K562 (cell line): ENCODE measurements around the gene NKIRAS2. TPM values are rescaled to one million over a fixed set of nuclear protein-coding genes. Genes with fewer than 3 reads are reported as not detected.
A peak's percentile ranks its signal among the peaks of the same experiment; 100 is the strongest.

Experiments used
- ATAC-seq: fragments of 200-7000 bp; cut with Tn5 transposase; 3 replicates; pipeline ENCODE4 v1.9.1; 2020; ENCODE audit warnings: moderate library complexity
- BruUV-seq: library from RNA; stranded (reverse); fragments of 400-500 nt; replicated peaks from 2 replicates; lab custom pipeline; 2021; lab: Mats Ljungman, UMichigan
- CTCF ChIA-PET: fragments of 300-600 bp; formaldehyde crosslinking; extraction: SDS; loops from one replicate; lab custom pipeline; 2021; ENCODE audit warnings: low intra/inter-chr PET ratio; lab: Yijun Ruan, JAX
- POLR2A ChIA-PET: fragments of 300-600, 350-650 bp; sonication (Branson Sonifier 250); formaldehyde crosslinking; extraction: SDS; loops from one replicate; lab custom pipeline; 2021; ENCODE audit warnings: antibody characterized with exemption, inconsistent platforms; lab: Yijun Ruan, JAX
- DNase-seq, 4 experiments: peaks; one replicate each; pipeline versions ENCODE4 v3.0.0 to v3.0.0-alpha.2; 2011 to 2018; ENCODE audit warnings: low spot score in 3 of 4, mixed read lengths in 3 of 4; ENCODE audit errors: extremely low read depth in 1 of 4
- FAIRE-seq: peaks from 2 replicates; lab custom pipeline; 2011; peaks lifted over from hg19 to GRCh38; lab: Jason Lieb, UNC
- H2AFZ ChIP-seq: 2 replicates; pipeline ENCODE4 v1.6.0; 2011; ENCODE audit warnings: low read depth, low read length, control low read depth, inconsistent platforms
- H3K27ac ChIP-seq: fragments of 200-600 bp; 3 replicates; pipeline ENCODE4 v1.8.0; 2011; ENCODE audit warnings: low read depth, mild to moderate bottlenecking, control low read depth, inconsistent platforms, low read length, moderate library complexity, mixed read lengths; ENCODE audit errors: extremely low read depth
- H3K27me3 ChIP-seq, 2 experiments: fragments of 300-600 bp in 1 of 2; 2 replicates in 1 of 2; 3 replicates in 1 of 2; pipeline versions ENCODE4 v1.6.0 to v1.8.0; 2011; ENCODE audit warnings: inconsistent platforms in 2 of 2, low read length in 2 of 2, mild to moderate bottlenecking in 1 of 2, mixed read lengths in 1 of 2, moderate library complexity in 1 of 2; ENCODE audit not compliant: control insufficient read depth in 2 of 2, insufficient read depth in 2 of 2
- H3K36me3 ChIP-seq: fragments of 300-600 bp; 3 replicates; pipeline ENCODE4 v1.8.0; 2011; ENCODE audit warnings: mild to moderate bottlenecking, low read length, inconsistent platforms; ENCODE audit not compliant: control insufficient read depth, insufficient read depth
- H3K4me1 ChIP-seq, 2 experiments: fragments of 200-600 bp in 1 of 2; replicated peaks in 1 of 2; 2 replicates in 1 of 2; 3 replicates in 1 of 2; pipeline versions ENCODE4 v1.5.1 to v1.8.0; 2011; ENCODE audit warnings: inconsistent platforms in 2 of 2, low read length in 2 of 2, mild to moderate bottlenecking in 1 of 2, mixed read lengths in 1 of 2, moderate library complexity in 1 of 2; ENCODE audit not compliant: control insufficient read depth in 2 of 2, insufficient read depth in 2 of 2
- H3K4me2 ChIP-seq: 2 replicates; pipeline ENCODE4 v1.6.1; 2011; ENCODE audit warnings: low read length, control low read depth, inconsistent platforms, mixed read lengths; ENCODE audit not compliant: insufficient read depth
- H3K4me3 ChIP-seq: fragments of 200-600 bp; sonication (generic), shearing (Covaris generic); 2 replicates; pipeline ENCODE4 v1.5.1; 2016; ENCODE audit warnings: control low read depth, inconsistent platforms
- H3K79me2 ChIP-seq: fragments of 200-600 bp; 3 replicates; pipeline ENCODE4 v1.8.0; 2011; ENCODE audit warnings: low read length, inconsistent platforms; ENCODE audit not compliant: control insufficient read depth, insufficient read depth
- H3K9ac ChIP-seq, 2 experiments: 2 replicates each; pipeline versions ENCODE4 v1.6.0 to v1.6.1; 2011; ENCODE audit warnings: low read depth in 2 of 2, low read length in 2 of 2, control low read depth in 1 of 2, inconsistent platforms in 1 of 2, mild to moderate bottlenecking in 1 of 2, mixed read lengths in 1 of 2; ENCODE audit not compliant: insufficient read depth in 1 of 2
- H3K9me1 ChIP-seq: one replicate; pipeline ENCODE4 v1.6.0; 2011; ENCODE audit warnings: inconsistent platforms, mild to moderate bottlenecking, low read length, moderate library complexity; ENCODE audit not compliant: control insufficient read depth, insufficient read depth
- H3K9me3 ChIP-seq: replicated peaks from 2 replicates; pipeline ENCODE4 v1.5.1; 2011; ENCODE audit warnings: low read depth, low read length, inconsistent platforms; ENCODE audit not compliant: control insufficient read depth, insufficient read depth
- H4K20me1 ChIP-seq: replicated peaks from 2 replicates; pipeline ENCODE4 v1.6.1; 2011; ENCODE audit warnings: low read length, inconsistent platforms, mixed read lengths; ENCODE audit not compliant: control insufficient read depth, insufficient read depth
- POLR2AphosphoS2 ChIP-seq: IDR thresholded peaks from 2 replicates; pipeline ENCODE4 v1.6.1; 2012; ENCODE audit warnings: low read length, improper control_type of control experiment
- RBM39 ChIP-seq: fragments of 200-400 bp; formaldehyde crosslinking; optimal IDR thresholded peaks from 2 replicates; pipeline ENCODE3; 2018; ENCODE audit warnings: low read depth, low read length
- ZSCAN32 ChIP-seq: fragments of 450-650 bp; formaldehyde crosslinking; IDR thresholded peaks from 2 replicates; pipeline ENCODE4 v1.4.0; 2020; ENCODE audit warnings: mild to moderate bottlenecking, moderate library complexity
- WGBS: fragments of 100-300 bp; shearing (Covaris generic); methylation state at CpG from one replicate; pipeline ENCODE4 v1.1.6; 2016; ENCODE audit warnings: low coverage, mixed read lengths; ENCODE audit not compliant: insufficient coverage; ENCODE audit errors: missing lambda C conversion rate; 5-methylcytosine and 5-hydroxymethylcytosine counted together
- in situ Hi-C: fragments of 300-500 bp; cut with MboI; formaldehyde crosslinking; loops from 4 replicates; pipeline ENCODE4 v1.15.0; 2018; ENCODE audit warnings: inconsistent platforms, mixed read lengths
- intact Hi-C: fragments of 100-400 bp; cut with micrococcal nuclease; formaldehyde crosslinking; loops from 2 replicates; pipeline ENCODE4 v1.14.2; 2022
- polyA plus RNA-seq, 8 experiments: library from polyadenylated mRNA; depleted of rRNA in 4 of 8; stranded (reverse) in 5 of 8; unstranded in 3 of 8; fragments of >200 nt; fragmentation: Nextera tagmentation in 2 of 8; fragmentation: Illumina TruSeq in 1 of 8; extraction: Ambion mirVana in 2 of 8; extraction: Trizol in 1 of 8; gene quantifications; 2 replicates each; pipeline versions ENCODE4 v1.2.1 to v1.2.3, GENCODE V29; 2011 to 2014; ENCODE audit warnings: inconsistent platforms in 1 of 8, missing spikeins in 1 of 8
- total RNA-seq, 7 experiments: library from RNA; depleted of rRNA in 6 of 7; stranded (reverse); fragments of >200 nt in 6 of 7; fragmentation: Illumina TruSeq in 2 of 7; extraction: Trizol in 2 of 7; gene quantifications; 2 replicates each; pipeline versions ENCODE4 v1.2.1 to v1.2.3, GENCODE V29; 2011 to 2021; ENCODE audit warnings: low replicate concordance in 1 of 7

The NKIRAS2 gene
- total and polyA plus RNA-seq, 9 of the 15 experiments (the other 6 are each of a cell fraction or from before 2014, with no cell fraction given): 10.1 to 65.5 (median 29.8) TPM

DNA sequence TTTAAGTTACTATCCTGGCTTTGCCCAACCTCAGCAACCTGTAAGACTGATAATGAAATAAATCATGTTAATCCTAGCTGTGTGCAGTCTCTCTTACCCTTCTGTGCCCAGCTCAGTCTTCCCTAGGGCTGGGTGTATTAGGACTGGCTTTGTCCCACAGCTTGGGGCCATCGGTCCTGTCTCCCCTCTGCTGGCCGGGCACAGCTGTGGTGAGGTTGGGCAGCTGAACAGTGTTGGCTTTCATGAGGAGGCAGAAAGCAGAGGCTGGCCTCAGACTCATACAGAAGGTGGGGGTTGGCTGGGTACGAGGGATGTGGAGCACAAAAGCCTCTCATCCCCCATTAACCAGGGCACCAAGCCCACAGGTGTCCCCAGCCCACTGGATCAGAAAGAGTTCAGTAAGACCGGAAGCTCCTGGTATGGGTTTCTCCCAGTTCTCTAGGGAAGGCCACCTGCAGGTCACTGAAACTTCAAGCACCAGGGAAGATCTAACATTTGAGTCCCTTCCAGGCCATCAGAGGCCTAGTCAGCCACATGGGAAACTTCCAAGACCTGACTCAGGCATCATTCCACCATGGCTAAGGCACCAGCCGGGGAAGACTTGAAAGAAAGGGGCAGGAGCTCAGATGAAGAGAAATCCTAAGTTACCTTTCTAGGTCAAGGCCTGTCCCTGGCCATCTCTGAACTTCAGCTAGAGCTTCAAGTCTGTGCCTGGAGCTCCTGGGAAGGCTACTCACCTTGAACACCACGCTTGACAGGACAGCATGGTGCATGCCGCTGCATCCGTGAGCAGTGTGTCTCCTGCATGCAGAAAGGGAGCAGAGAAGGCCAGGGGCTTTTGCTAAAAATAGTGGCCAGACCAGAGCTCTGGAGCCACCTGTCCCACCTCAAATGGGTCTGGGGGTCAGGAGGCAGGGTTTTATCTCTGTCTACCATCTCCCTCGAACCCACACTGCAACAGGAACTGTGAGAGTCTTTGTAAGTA, 44.5 kb upstream of the NKIRAS2 start:
- POLR2A ChIA-PET: interaction anchor here (0.6 to 4.5 kb wide), 13 partner anchors 9 to 136 kb away, joined by 3 to 28 read pairs (median 3); partner anchors contain the start of gene CNP
- H3K27ac ChIP-seq: no peak overlapping the region
- H3K9me1 ChIP-seq: no peaks in the 10 kb centered on the region
- no peak overlapping the region for H3K4me3 ChIP-seq
- in situ Hi-C loops (no loop called here), intact Hi-C loops (no loop called here)
- no peaks in the 10 kb centered on the region for H3K27me3 ChIP-seq
- CTCF ChIA-PET: no interaction called here
- H3K36me3 ChIP-seq: peaks cover 85% of the 10 kb centered on the region
- no peaks in the 10 kb centered on the region; the same call in 1 of the 2 replicates for H4K20me1 ChIP-seq
- no peaks in the 10 kb centered on the region; the same call in 2 of the 3 replicates for H3K79me2 ChIP-seq
- H3K4me1 ChIP-seq: peaks cover 0 to 9% of the 10 kb centered on the region in 2 experiments; a peak in 1 of 5 replicates
- 94% methylated on average over 9 of the region's 9 CpGs for WGBS
- H2AFZ ChIP-seq: no peak overlapping the region
- no peak overlapping the region for H3K4me2 ChIP-seq
- no TSS peak for BruUV-seq
- TF ChIP-seq POLR2AphosphoS2 (peak; percentile 16; the same call in 1 of the 2 replicates), ZSCAN32 (CRISPR knock-in tag) (no peak), RBM39 (no peak)
- H3K9ac ChIP-seq: 0 out of 4 replicates have a peak overlapping the region, but pooled peaks of 1 of the 2 experiments have one; percentile 36
- H3K9me3 ChIP-seq: no peaks in the 10 kb centered on the region
- no peak for ATAC-seq
- no peak for FAIRE-seq
- DNase-seq: no peak
